ENCODE data around the gene PLEKHS1. TPM values are rescaled to one million over a fixed set of nuclear protein-coding genes. Genes with fewer than 3 reads are reported as not detected.

Gene PLEKHS1
- total RNA-seq, 1 experiment from 2014 or later = 4.9 TPM

DNA sequence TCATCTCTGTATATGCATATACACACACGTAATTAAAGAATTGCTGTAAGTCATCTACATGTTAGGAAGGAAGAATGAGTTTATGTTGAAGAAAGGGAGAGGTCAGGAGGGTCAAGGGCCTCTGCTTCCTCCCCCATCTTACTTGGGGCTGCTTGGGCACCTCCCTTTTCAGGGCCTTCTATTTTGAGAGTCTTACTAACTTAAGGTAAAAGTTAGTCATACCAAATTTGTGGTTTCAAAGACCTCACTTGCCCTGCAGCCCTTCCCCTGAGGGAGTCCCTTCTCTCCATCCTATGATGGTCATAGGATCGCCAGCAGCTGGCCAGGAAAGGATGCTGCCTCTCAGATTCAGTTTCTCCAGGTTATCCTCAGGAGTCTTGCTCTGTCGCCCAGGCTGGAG, 2.6 kb downstream of the PLEKHS1 start:
- DNase-seq = no peak
- intact Hi-C loops (cut with micrococcal nuclease; ENCODE audit: unreplicated experiment) = loop anchor here (5.0 kb wide), 1 partner anchor 193 kb away; no protein-coding TSS in a partner anchor
- H3K27ac ChIP-seq = no peak overlapping the region
- no peaks in the 10 kb centered on the region for H3K4me1 ChIP-seq (replicated peaks; ENCODE audit: insufficient read depth)
- no peak overlapping the region for H3K4me3 ChIP-seq
- CTCF ChIA-PET = no interaction called here
- POLR2A ChIA-PET (ENCODE audit: unreplicated experiment) = no interaction called here
- H3K9me2 ChIP-seq (ENCODE audit: insufficient read depth) = no peaks in the 10 kb centered on the region
- no peaks in the 10 kb centered on the region for H3K36me3 ChIP-seq (ENCODE audit: low read depth)
- no peaks in the 10 kb centered on the region for H3K79me2 ChIP-seq (ENCODE audit: low read depth)
- no peak overlapping the region for H3K4me2 ChIP-seq
- H3K9me3 ChIP-seq (ENCODE audit: insufficient read depth, low read depth) = no peaks in the 10 kb centered on the region
- BruUV-seq (replicated peaks) = no TSS peak
- H4K20me1 ChIP-seq (ENCODE audit: insufficient read depth) = no peaks in the 10 kb centered on the region
- TF ChIP-seq EZH2 (IDR thresholded peaks at IDR 0.05; ENCODE audit: low read depth) = no peak
- TF ChIP-seq, protein P1, sequence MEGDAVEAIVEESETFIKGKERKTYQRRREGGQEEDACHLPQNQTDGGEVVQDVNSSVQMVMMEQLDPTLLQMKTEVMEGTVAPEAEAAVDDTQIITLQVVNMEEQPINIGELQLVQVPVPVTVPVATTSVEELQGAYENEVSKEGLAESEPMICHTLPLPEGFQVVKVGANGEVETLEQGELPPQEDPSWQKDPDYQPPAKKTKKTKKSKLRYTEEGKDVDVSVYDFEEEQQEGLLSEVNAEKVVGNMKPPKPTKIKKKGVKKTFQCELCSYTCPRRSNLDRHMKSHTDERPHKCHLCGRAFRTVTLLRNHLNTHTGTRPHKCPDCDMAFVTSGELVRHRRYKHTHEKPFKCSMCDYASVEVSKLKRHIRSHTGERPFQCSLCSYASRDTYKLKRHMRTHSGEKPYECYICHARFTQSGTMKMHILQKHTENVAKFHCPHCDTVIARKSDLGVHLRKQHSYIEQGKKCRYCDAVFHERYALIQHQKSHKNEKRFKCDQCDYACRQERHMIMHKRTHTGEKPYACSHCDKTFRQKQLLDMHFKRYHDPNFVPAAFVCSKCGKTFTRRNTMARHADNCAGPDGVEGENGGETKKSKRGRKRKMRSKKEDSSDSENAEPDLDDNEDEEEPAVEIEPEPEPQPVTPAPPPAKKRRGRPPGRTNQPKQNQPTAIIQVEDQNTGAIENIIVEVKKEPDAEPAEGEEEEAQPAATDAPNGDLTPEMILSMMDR (conservative IDR thresholded peaks at IDR 0.05) = no peak
- H3K27me3 ChIP-seq (ENCODE audit: insufficient read depth, low read depth) = no peaks in the 10 kb centered on the region
- H2AFZ ChIP-seq = no peak overlapping the region
- H3F3A ChIP-seq (ENCODE audit: insufficient read depth, low read depth) = no peaks in the 10 kb centered on the region; the same call in 1 of the 2 replicates

DNA sequence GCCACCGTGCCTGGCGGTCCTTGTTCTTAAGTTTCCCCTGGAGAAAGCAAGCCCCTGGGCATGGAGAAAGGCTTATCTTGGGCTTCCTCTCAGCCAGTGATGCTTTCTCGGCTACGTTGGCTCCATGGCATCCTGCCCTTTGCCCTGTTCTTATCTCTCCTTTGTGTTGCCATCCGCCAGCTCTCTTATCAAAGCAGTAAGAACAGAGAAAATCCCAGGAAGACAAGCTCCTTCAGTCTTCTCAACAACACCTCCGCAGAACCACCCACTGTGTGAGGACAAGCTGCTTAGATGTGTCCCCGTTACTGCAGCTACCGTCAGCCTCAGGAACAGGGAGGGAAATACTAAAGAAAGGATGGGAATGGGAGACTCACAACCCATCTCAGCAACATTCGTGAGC, 3.3 kb downstream of the PLEKHS1 start:
- no peak for DNase-seq
- H4K20me1 ChIP-seq (ENCODE audit: insufficient read depth) = no peaks in the 10 kb centered on the region
- H3K9me2 ChIP-seq (ENCODE audit: insufficient read depth) = no peaks in the 10 kb centered on the region
- H3K36me3 ChIP-seq (ENCODE audit: low read depth) = no peaks in the 10 kb centered on the region
- no peaks in the 10 kb centered on the region for H3K9me3 ChIP-seq (ENCODE audit: insufficient read depth, low read depth)
- H3F3A ChIP-seq (ENCODE audit: insufficient read depth, low read depth) = no peaks in the 10 kb centered on the region; the same call in 1 of the 2 replicates
- no peak overlapping the region for H3K4me3 ChIP-seq
- CTCF ChIA-PET = no interaction called here
- intact Hi-C loops (cut with micrococcal nuclease; ENCODE audit: unreplicated experiment) = loop anchor here (5.0 kb wide), 1 partner anchor 193 kb away; no protein-coding TSS in a partner anchor
- no peaks in the 10 kb centered on the region for H3K27me3 ChIP-seq (ENCODE audit: insufficient read depth, low read depth)
- POLR2A ChIA-PET (ENCODE audit: unreplicated experiment) = no interaction called here
- H3K4me2 ChIP-seq = no peak overlapping the region
- H2AFZ ChIP-seq = no peak overlapping the region
- no peaks in the 10 kb centered on the region for H3K79me2 ChIP-seq (ENCODE audit: low read depth)
- no peaks in the 10 kb centered on the region for H3K4me1 ChIP-seq (replicated peaks; ENCODE audit: insufficient read depth)
- no peak overlapping the region for H3K27ac ChIP-seq
- BruUV-seq (replicated peaks) = no TSS peak
- TF ChIP-seq EZH2 (IDR thresholded peaks at IDR 0.05; ENCODE audit: low read depth) = no peak
- TF ChIP-seq, protein P1 (conservative IDR thresholded peaks at IDR 0.05) = no peak

- H3K4me2 ChIP-seq = no peak overlapping the region
- ChIA-PET CTCF (no interaction called here), POLR2A (ENCODE audit: unreplicated experiment) (no interaction called here)
- no peaks in the 10 kb centered on the region for H3F3A ChIP-seq (ENCODE audit: insufficient read depth, low read depth)
- H3K79me2 ChIP-seq (ENCODE audit: low read depth) = no peaks in the 10 kb centered on the region
- H3K4me3 ChIP-seq = no peak overlapping the region
- no TSS peak for BruUV-seq (replicated peaks)
- H3K9me3 ChIP-seq (ENCODE audit: insufficient read depth, low read depth) = no peaks in the 10 kb centered on the region
- no peak for DNase-seq
- H3K27me3 ChIP-seq (ENCODE audit: insufficient read depth, low read depth) = no peaks in the 10 kb centered on the region
- no peaks in the 10 kb centered on the region for H3K4me1 ChIP-seq (replicated peaks; ENCODE audit: insufficient read depth)
- no peaks in the 10 kb centered on the region for H3K36me3 ChIP-seq (ENCODE audit: low read depth)
- H2AFZ ChIP-seq = no peak overlapping the region
- TF ChIP-seq, protein P1 (conservative IDR thresholded peaks at IDR 0.05) = no peak
- no peak for TF ChIP-seq EZH2 (IDR thresholded peaks at IDR 0.05; ENCODE audit: low read depth)
- H3K27ac ChIP-seq = no peak overlapping the region
- no peaks in the 10 kb centered on the region for H4K20me1 ChIP-seq (ENCODE audit: insufficient read depth)
- intact Hi-C loops (cut with micrococcal nuclease; ENCODE audit: unreplicated experiment) = no loop called here
- no peaks in the 10 kb centered on the region; the same call in 1 of the 2 replicates for H3K9me2 ChIP-seq (ENCODE audit: insufficient read depth)
These were observed 5.6 kb downstream of the PLEKHS1 start for GRCh38 chr10:113756940-113757543.

Data from PC-9 (cell line).